ENCODE measurements around the gene LCE2D.

GRCh38 chr1:152683846-152684245 is 20.7 kb downstream of the LCE2D start:
- no peak for TF ChIP-seq CTCF (IDR thresholded peaks at IDR 0.05; ENCODE audit: low read length)
- no peak for TF ChIP-seq EZH2 (IDR thresholded peaks at IDR 0.05; ENCODE audit: borderline replicate concordance, low read length)

Measured in OCI-LY1 (cell line).